Activated CD4-positive, alpha-beta T cell treated with anti-CD3 and anti-CD28 coated beads, Interleukin-2, amount 50 U/mL, for 16 hours (primary cell): Measurements from ENCODE around the gene GRPR.
"Not testable (repeated sequence)": the region's sequence is repeated elsewhere in the genome, so short reads cannot be mapped to it uniquely, and the experiment has no call there.

Experiments used
- DNase-seq: peaks from one replicate; pipeline ENCODE4 v3.0.0-alpha.2; 2020

Gene GRPR

DNA sequence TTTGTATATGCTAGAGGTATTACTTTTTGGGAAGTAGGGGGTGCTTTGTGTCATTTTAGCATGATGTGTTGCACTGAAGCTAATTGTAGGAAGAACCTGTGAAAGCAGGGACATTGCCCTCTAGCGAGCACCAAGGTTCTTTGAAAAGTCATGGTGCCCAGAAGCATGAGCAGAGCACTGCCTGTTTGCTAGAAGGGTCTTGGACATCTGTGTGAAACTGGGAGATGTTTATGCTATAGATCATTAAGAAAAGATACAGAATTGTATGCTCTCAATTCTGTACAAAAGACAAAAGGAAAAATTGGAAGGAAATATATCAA lies 14.7 kb downstream of the GRPR start:
- peak; percentile 4 for DNase-seq

DNA sequence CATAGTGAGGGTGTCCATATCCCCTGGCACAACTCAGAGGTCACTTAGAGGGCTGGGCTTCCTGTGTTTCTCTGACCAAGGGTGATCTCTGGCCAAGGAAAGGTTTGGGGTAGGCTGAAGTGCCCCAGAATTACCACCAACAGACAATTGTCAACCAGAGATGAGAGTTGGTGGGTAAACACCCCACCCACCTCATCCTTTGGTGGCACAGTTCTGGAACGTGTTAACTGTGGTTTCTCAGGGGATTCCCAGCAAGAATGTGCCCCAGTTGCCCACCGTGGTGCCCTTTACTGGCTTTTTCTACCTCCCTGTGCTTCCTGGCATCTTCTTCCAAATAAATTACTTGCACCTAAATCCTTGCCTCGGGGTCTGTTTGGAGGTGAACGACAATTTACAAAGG lies 17.1 kb downstream of the GRPR start:
- DNase-seq, result no peak

DNA sequence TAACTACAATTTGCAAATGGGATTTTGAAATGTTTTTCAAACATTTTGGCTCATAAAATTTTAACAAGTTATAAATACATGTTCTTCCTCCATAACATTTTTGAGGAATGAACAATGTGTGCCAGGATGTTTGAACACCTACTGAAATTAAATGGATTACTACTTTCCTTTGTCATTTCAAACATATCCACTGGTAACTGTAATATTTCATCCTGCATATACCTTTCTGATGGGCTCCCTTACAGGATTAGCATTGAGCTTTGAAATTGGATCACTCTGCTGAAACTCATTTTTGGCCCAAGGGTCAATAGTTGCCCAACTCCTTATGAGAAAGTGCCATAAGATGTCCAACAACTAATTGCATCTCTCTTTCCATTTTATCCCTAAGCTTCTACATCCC lies 17.6 kb downstream of the GRPR start:
- no peak for DNase-seq

DNA sequence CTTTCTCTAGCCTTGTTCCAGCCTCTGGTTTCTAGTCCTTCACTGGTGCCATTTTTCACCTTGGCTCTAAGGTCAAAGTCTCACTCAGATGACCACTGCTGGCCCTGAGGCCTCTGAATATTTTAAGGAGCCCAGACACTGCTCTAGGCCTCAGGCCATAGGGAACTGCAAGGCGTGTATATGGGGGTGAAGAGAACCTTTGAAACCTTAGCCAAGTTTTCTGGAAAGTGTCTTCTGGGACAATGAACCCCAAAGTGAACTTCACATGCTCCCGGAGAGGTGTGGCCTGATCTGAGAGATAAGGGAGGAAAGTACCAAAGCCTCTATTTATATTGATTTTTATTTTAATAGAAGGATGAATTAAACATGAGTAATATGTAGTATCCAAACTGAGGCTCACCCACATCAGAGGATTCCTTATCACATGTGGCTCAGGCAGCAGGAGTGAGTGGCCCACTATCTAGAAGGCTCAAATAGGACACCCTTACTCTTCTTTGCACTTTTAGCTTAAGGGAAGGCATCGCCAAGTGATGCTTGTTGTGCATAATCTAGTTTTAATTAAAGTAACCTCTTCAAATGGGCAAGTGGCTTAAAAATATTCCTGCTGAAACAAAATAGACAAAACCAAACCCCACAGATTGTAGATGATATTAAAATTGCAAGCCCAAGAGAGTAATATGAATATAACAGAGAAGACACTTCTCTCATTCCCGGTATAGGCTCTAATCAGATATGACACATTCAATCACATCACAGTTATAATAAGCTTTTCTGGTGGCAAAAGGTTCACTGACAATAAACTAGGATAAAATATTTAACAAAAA lies 18.3 kb downstream of the GRPR start:
- no peak for DNase-seq

DNA sequence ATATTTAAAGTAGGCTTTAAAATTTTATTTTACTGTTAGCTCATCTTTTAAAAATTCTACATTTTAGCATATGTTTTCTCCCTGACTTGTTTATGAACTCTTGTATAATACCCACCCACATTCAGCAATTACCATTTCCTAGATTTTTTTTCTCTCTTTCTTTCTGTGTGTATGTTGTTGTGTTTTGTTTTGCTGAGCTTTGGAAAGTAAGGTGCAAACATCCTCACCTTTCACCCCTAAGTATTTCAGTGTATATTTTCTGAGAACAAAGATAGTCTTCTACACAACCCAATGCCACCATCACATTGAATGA lies 18.8 kb downstream of the GRPR start:
- no peak for DNase-seq

DNA sequence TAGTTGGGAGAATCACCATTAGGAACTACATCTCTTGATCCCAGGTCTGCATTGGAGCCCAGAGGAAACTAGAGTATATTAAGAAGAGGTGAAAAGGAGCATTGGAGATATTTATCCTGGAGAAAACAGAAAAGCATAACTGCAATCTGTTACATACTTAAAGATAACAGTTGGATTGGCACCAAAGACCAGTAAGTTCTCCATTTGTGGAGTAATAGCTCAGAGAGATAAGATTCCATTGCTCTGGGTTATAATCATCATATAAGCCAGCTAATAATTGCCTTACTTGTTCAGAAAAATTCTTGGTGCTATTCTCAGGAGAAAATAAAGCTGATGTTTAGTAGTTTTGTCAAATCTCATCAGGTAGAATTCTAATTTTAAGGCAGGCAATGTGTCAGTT lies 20.6 kb downstream of the GRPR start:
- DNase-seq, result no peak

DNA sequence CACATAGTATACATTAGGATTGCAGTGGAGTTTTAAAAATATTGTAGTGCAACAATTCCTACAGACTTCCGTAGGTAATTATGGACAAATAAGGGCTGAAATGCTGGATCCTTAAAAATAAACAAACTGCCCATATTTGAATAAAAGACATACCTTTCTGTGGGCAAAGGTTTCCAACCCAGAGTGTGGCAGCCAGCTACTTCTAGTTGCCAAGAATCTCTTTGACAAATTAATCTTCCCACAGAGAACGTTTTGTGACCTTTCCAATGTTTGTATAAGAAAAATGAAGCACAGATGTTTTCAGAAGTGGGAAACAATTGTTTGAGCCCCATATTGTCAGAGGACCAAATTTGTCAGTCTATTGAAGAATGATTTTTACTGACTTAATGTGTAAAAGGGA lies 21.1 kb downstream of the GRPR start:
- no peak for DNase-seq

DNA sequence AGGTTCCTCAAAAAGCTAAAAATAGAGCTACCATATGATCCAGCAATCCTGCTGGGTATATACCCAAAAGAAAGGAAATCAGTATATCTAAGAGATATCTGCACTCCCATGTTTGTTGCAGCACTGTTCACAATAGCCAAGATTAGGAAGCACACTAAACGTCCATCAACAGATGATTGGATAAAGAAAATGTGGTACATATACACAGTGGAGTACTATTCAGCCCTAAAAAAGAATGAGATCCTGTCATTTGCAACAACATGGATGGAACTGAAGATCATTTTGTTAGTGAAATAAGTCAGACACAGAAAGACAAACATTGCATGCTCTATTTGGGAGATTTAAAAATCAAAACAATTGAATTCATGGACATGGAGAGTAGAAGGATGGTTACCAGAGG lies 21.7 kb downstream of the GRPR start:
- not testable (repeated sequence) for DNase-seq

DNA sequence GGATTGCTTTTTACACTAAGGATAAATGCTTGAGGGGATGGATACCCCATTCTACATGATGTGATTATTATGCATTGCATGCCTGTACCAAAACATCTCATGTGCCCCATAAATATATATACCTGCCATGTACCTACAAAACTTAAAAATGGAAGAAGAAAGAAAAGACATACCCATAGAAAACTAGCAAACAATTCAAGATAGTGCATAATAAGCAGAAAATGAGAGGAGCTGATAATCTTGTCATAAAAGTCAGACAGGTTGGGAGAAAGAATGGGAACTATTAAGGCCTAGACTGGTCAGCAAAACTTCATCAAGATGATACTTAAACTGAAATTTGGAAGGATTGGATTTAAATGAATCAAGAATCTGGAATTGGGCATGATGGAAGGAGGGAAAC lies 22.3 kb downstream of the GRPR start:
- no peak for DNase-seq

DNA sequence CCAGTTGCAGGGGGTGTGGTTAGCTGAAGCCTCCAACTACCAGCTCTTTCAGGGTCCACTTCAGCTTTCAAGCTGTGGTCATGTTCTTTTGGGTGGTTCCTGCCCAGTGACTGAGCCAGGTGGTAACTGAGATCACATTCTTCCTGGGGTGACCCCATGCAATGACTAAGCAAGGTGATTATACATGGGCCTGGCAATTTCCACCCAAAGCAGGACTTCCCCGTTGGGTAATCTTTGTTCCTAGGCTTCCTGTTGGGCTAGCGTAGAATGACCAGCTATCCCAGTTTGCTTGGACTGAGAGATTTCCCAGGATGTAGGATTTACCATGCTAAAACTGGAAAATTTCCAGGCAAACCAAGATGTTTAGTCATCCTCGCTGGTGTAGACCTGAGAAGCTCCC lies 25.5 kb downstream of the GRPR start:
- DNase-seq, result no peak

DNA sequence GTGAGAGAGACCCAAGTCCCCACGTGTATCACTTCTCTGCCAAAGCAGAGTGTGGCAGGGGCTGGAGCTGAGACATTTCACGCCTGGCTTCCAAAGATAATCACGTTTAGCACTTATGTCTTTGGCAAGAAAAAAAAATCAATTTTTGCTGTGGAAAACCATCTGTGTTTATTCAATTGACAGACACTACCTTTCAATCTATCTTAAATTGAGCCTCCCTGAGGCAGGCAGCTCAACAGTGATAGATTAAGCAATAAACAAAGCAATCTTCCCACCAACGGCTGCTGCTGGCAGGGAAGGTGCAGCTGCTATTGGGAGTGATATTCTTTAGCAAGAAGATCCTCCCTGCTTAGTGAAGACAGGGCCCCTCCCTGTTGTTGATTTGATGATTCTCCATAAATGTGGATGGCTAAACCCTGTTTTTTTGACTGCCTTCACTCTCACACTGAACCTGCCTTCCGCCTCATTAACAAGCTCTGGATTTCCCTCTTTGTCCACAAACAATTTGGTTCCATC lies 32.3 kb downstream of the GRPR start:
- DNase-seq, result no peak

DNA sequence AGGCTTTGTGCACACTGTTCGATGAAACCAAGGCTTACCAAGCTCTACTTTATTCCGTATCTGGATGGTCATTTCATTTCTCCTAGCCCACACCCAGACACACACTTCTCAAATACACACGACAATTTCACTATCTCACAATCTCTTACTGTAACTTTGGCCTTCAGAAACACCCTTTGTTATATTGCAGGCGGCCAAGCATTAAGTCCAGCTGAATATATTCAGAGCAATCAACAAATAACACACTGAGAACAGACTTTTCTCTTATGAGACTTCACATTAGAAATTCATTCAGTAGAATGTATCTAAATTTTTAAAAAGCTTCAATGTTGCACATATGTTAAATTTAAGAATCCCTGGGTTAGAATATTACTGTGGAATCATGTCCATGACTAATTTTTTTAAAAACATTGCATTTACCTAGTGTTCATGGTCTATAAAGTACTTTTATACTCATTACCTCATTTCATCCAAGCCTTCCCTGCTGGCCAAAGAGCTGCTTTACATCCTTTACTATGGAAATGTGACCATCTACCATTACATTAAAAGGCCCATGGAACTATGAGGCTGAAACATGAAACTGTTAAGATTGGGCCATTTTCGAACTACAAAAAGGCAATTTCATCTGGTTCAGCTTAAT lies 33.4 kb downstream of the GRPR start:
- no peak for DNase-seq

DNA sequence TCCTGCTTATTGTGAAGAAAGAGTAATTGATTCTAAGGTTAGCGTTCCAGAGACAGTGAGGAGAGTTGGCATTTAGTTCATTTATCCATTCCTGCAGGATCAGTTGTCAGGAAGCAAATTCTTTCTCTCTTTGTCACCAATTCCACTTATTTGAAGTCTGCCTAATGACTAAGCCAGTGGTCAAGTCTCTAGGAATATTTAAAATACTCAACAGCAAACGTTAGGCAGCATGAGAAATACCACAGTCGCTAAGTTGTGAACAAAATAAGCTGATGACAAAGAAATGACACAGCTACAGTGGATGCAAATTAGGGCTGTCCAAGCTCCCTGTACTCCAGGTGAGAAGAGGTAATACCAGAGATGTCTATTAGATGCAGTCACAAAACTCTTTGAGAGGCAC lies 37.4 kb downstream of the GRPR start:
- no peak for DNase-seq

DNA sequence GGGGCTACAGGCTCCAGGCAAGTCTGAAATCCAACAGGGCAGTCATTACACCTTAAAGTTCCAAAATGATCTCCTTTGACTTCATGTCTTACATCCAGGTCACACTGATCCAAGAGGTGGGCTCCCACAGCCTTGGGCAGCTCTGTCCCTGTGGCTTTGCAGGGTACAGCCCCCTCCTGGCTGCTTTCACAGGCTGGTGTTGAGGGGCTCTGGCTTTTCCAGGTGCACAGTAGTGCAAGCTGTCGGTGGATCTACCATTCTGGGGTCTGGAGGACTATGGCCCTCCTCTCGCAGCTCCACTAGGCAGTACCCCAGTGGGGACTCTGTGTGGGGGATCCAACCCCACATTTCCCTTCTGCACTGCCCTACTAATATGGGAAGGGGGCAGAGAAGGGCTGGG lies 37.8 kb downstream of the GRPR start:
- not testable (repeated sequence) for DNase-seq

DNA sequence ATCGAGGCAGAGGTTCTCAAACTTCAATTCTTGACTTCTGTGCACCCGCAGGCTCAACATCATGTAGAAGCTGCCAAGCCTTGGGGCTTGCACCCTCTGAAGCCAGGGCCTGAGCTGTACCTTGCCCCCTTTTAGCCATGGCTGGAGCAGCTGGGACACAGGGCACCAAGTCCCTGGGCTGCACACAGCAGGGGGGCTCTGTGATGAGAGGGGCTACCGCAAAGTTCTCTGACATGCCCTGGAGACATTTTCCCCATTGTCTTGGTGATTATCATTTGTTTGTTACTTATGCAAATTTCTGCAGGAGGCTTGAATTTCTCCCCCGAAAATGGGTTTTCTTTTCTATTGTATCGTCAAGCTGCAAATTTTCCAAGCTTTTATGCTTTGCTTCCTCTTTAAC lies 39.0 kb downstream of the GRPR start:
- DNase-seq, result no peak

DNA sequence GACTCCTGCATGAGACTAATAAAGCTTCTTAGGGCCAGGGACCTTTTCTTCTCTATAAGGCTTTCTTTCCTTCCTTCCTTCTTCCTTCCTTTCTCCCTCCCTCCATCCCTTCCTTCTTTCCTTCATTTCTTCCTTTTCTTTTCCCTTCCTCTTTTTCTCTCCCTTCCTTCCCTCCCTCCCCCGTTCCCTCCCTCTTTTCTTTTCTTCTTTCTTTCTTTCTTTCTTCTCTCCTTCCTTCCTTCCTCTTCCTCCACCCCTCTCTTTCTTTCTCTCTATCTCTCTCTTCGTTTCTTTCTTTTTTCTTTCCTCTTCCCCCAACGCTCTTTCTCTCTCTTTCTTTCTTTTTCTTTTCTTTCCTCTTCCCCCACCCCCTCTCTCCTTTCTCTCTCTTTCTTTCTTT lies 41.4 kb downstream of the GRPR start:
- DNase-seq, result no peak

DNA sequence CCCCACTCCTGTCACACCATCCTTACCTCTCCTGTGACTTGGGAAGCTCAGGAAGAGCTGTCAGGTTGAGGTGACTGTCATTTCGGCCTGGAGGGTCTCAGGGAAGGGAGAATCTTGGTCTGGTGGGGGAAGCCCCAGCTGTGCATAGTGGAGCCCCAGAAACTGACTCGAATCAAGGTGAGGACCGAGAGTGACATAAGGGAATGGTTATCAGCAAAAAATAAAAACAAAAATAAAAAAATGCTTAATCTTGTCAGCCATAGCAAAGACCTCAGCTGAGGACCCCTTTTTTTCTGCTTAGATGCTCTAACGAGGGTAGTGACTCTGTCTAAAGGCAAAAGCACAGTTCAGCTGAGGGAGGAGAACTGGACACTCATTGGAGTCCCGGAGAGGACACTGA lies 43.8 kb downstream of the GRPR start, which contains the start of gene MAGEB17:
Gene MAGEB17 (plus strand): TSS at position 301 of the 400 bp plus-strand sequence. CDS start 2,902 bp downstream, outside the sequence.
- DNase-seq, result no peak

DNA sequence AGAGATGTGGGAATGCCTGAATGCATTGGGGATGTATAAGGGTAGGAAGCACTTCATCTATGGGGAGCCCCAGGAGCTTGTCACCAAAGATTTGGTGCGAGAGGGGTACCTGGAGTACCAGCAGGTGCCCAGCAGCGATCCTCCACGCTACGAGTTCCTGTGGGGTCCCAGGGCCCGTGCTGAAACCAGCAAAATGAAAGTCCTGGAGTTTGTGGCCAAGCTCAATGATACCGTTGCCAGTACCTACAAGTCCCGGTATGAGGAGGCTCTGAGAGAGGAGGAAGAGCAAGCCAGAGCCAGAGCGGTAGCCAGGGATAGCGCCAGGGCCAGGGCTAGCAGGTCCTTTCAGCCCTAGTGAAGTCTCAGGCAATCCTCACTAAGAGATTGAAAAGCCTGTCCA lies 47.7 kb downstream of the GRPR start:
- no peak for DNase-seq

DNA sequence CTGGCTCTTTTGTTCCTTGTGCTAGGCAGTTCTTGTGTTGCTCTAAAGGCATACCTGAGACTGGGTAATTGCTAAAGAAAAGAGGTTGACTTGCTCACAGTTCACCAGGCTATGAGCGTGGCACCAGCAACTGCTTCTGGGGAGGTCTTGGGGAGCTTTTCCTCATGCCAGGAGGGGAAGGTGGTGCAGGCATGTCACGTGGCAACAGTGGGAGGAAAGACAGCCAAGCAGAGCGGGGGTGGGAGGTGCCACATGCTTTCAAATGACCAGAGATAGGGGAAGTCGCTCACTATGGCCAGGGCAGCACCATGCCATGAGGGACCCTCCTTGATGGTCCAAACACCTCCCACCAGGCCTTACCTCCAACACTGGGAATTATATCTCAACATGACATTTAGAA lies 48.6 kb downstream of the GRPR start:
- DNase-seq, result no peak

DNA sequence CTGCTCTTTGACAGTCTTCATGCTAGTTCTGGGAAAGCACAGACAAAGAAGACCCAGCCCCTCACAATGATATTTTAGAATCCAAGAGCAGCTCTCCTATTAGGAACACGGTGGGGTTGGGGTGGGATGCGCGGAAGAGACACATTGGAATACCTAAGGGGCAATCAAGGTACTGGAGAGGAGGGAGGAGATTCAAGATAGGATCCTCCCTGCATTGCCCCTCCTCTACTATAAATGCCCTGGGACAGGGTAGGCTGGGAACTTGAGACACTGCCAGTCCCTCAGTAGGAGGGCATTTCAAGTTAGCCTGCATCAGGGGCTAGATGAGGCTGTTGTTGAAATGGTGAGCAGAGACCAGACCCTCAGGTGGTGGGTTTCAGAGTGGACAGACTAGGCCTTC lies 49.0 kb downstream of the GRPR start:
- DNase-seq, result no peak

DNA sequence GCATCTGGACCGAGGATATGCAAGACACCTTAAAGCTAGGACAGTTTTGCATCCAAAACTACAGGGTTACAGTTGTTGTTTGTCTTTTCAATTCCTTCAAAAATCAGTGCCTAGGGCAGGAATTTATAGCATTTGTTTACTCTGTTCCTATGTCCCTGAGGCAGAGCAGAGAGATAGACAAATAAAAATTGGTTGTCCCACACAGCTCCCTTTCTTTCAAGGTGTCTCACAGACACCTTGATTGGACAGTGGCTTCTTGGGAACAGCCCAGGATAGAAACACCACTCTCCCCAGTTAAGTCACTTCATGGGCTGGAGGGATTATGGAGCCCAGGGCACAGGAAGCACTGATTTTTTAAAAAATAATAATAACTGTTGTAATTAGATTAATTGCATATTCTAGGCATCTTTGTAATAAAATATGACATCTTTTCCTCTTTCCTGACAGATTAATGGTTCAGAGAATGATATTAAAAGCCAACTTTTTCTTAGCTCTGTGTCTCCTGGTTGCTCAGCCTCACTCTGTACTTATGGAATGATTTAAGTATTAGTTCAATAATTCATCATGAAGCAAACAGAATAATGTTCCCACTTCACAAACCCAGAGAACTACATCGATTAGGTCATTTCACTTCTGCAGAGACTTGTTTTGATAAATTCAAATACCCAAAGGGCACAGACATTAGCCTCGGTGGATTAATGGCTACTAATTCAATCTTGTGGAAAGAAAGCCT lies 52.1 kb downstream of the GRPR start:
- DNase-seq, result no peak

DNA sequence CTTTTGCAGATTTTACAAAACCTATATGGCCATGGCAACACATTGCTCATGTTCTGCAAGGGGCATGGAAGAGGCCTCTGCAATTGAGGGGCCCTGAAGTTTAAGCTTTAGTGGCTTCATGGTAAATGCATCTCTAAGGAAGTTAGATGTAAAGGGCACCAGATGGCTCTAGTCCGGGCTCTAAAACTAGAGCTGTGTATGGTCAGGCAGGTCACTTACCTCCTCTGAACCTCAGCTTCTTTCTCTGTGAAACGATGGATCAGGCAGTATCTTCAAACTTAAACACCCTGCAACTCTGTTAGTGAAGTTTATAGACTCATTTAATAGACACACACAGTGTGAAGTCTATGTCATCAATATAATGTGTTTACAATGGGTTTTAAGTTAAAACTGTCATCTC lies 53.9 kb downstream of the GRPR start:
- no peak for DNase-seq

DNA sequence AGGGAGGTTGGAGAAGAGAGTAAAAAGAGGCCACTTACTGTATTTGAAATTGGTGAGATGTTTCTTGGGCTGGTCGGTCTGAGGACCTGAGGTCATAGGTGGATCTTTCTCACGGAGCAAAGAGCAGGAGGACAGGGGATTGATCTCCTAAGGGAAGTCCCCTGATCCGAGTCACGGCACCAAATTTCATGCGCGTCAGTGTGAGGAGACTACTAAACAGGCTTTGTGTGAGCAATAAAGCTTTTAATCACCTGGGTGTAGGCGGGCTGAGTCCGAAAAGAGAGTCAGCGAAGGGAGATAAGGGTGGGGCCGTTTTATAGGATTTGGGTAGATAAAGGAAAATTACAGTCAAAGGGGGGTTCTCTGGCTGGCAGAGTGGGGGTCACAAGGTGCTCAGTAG lies 60.5 kb downstream of the GRPR start:
- not testable (repeated sequence) for DNase-seq

DNA sequence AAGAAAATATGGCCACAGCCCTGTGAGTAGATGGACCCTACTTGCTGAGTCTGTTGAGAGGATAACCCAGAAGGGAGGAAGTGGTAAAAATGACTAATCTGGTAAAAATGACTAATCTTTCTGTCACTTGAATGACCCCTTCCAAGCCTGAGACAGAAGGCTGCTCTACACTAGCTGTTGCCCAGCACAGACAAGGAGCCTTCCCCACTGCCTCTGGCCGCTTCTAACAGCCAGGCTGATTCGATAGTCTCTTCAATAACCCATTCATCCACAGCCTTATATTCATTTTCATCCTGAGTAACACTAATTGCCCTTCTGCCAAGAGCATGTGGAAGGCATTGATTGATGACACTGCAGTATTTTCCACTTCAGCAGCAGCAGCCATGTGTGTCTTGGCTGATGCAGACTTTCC lies 62.4 kb downstream of the GRPR start:
- DNase-seq, result peak; percentile 39
